OCI-LY3 (cell line): ENCODE data around the gene RRM1.

Experiments used
- H2AFZ ChIP-seq: fragments of 200-600, 300-600 bp; shearing (Covaris generic); 2 replicates; pipeline ENCODE4 v1.6.0; 2014; ENCODE audit warnings: antibody characterized with exemption, low read depth, low read length
- H3K27ac ChIP-seq: fragments of 200-600, 300-600 bp; sonication (generic); 2 replicates; pipeline ENCODE4 v1.5.1; 2014; ENCODE audit warnings: mild to moderate bottlenecking, low read length, moderate library complexity, mixed read lengths
- H3K27me3 ChIP-seq: fragments of 200-600, 300-600 bp; sonication (generic); 2 replicates; pipeline ENCODE4 v1.6.1; 2014; ENCODE audit warnings: low read depth, low read length, mixed read lengths
- H3K36me3 ChIP-seq: fragments of 200-600, 300-600 bp; sonication (generic); replicated peaks from 2 replicates; pipeline ENCODE3; 2014; ENCODE audit warnings: low read depth, low read length, mixed read lengths
- H3K4me1 ChIP-seq: fragments of 300-600, 200-600 bp; sonication (generic); 2 replicates; pipeline ENCODE4 v1.6.1; 2014; ENCODE audit warnings: low read length, mixed read lengths
- H3K4me2 ChIP-seq: fragments of 200-600, 300-600 bp; sonication (generic); 2 replicates; pipeline ENCODE4 v1.6.1; 2014; ENCODE audit warnings: low read length, mixed read lengths
- H3K4me3 ChIP-seq: fragments of 300-600, 200-600 bp; sonication (generic); 2 replicates; pipeline ENCODE4 v1.5.1; 2014; ENCODE audit warnings: antibody characterized with exemption, mild to moderate bottlenecking, low read length, moderate library complexity
- H3K79me2 ChIP-seq: fragments of 300-600, 200-600 bp; shearing (Covaris generic); 2 replicates; pipeline ENCODE4 v1.6.1; 2014; ENCODE audit warnings: mild to moderate bottlenecking, low read length, mixed read lengths
- H3K9ac ChIP-seq: fragments of 300-600, 200-600 bp; shearing (Covaris generic); 2 replicates; pipeline ENCODE4 v1.6.0; 2014; ENCODE audit warnings: mild to moderate bottlenecking, low read length, moderate library complexity
- H3K9me3 ChIP-seq: fragments of 200-600, 300-600 bp; shearing (Covaris generic); 2 replicates; pipeline ENCODE4 v1.6.1; 2014; ENCODE audit warnings: low read length, mixed read lengths; ENCODE audit not compliant: insufficient read depth
- H4K20me1 ChIP-seq: fragments of 200-600, 300-600 bp; sonication (generic); 2 replicates; pipeline ENCODE4 v1.6.1; 2016; ENCODE audit warnings: low read length, mixed read lengths; ENCODE audit not compliant: insufficient read depth
- CTCF ChIP-seq: fragments of 200-600, 300-600 bp; sonication (generic); IDR thresholded peaks from 2 replicates; pipeline ENCODE4 v1.5.1; 2014; ENCODE audit warnings: antibody characterized with exemption, low read length, low read depth
- EZH2phosphoT487 ChIP-seq: fragments of 200-600 bp; shearing (Covaris generic); IDR thresholded peaks from 2 replicates; pipeline ENCODE4 v1.6.1; 2018; ENCODE audit warnings: antibody characterized with exemption, mixed run types, low read depth

RRM1 gene

GRCh38 chr11:4098026-4098621 is 3.5 kb downstream of the RRM1 start:
- H4K20me1 ChIP-seq, result peaks cover 18% of the 10 kb centered on the region
- H2AFZ ChIP-seq, result no peak overlapping the region
- H3K4me2 ChIP-seq, result no peak overlapping the region
- peaks cover 32% of the 10 kb centered on the region for H3K36me3 ChIP-seq
- no peaks in the 10 kb centered on the region for H3K9me3 ChIP-seq
- H3K27me3 ChIP-seq, result no peaks in the 10 kb centered on the region
- no peak for TF ChIP-seq CTCF
- no peak for TF ChIP-seq EZH2phosphoT487
- peaks cover 12% of the 10 kb centered on the region for H3K4me1 ChIP-seq
- H3K27ac ChIP-seq, result no peak overlapping the region
- no peak overlapping the region for H3K9ac ChIP-seq
- H3K4me3 ChIP-seq, result no peak overlapping the region
- H3K79me2 ChIP-seq, result peaks cover 84% of the 10 kb centered on the region

GRCh38 chr11:4102711-4103110 is 8.1 kb downstream of the RRM1 start:
- TF ChIP-seq CTCF, result no peak
- no peak for TF ChIP-seq EZH2phosphoT487
- Histone ChIP-seq H2AFZ (no peak overlapping the region), H3K36me3 (peaks cover 50% of the 10 kb centered on the region), H3K79me2 (peaks cover 68% of the 10 kb centered on the region), H3K4me1 (no peaks in the 10 kb centered on the region), H3K4me2 (no peak overlapping the region), H3K9ac (no peak overlapping the region), H3K4me3 (no peak overlapping the region), H3K9me3 (no peaks in the 10 kb centered on the region), H4K20me1 (peaks cover 16% of the 10 kb centered on the region), H3K27ac (no peak overlapping the region), H3K27me3 (no peaks in the 10 kb centered on the region)

DNA sequence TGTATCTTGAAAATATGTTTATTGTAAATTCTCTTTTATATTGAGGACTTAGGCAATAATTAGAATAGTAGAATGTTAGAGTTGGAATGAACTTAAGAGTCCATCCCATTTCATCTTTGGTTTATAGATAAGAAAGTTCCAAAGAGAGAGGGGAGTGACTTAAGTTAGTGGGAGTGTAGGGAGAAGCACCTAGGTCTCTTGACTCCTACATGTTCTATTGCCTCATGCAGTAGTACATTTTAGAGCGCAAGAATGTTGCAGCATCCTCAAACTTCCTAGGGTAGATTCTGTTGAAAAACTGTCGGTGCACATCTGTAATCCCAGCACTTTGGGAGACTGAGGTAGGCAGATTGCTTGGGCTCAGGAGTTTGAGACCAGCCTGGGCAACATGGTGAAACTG is 8.7 kb downstream of the RRM1 start:
- Histone ChIP-seq H3K4me3 (no peak overlapping the region), H3K9me3 (no peaks in the 10 kb centered on the region), H3K27me3 (no peaks in the 10 kb centered on the region), H3K4me2 (no peak overlapping the region), H3K79me2 (peaks cover 62% of the 10 kb centered on the region), H2AFZ (no peak overlapping the region), H3K36me3 (peaks cover 54% of the 10 kb centered on the region), H3K4me1 (no peaks in the 10 kb centered on the region), H3K27ac (no peak overlapping the region), H3K9ac (no peak overlapping the region), H4K20me1 (peaks cover 16% of the 10 kb centered on the region)
- TF ChIP-seq CTCF, result no peak
- TF ChIP-seq EZH2phosphoT487, result no peak

- Histone ChIP-seq H4K20me1 (peaks cover 5% of the 10 kb centered on the region; the same call in 1 of the 2 replicates), H2AFZ (no peak overlapping the region), H3K4me2 (no peak overlapping the region), H3K36me3 (peaks cover 43% of the 10 kb centered on the region), H3K27me3 (no peaks in the 10 kb centered on the region), H3K27ac (no peak overlapping the region), H3K79me2 (peaks cover 37% of the 10 kb centered on the region), H3K4me3 (no peak overlapping the region), H3K9me3 (no peaks in the 10 kb centered on the region), H3K4me1 (no peaks in the 10 kb centered on the region), H3K9ac (no peak overlapping the region)
- TF ChIP-seq CTCF (no peak), EZH2phosphoT487 (no peak)
Observed at GRCh38 chr11:4105916-4106315, 11.3 kb downstream of the RRM1 start.
